IMR-90 (cell line): ENCODE results near the gene AAK1. TPM values are rescaled to one million over a fixed set of nuclear protein-coding genes. Genes with fewer than 3 reads are reported as not detected.

Experiments
- ATAC-seq: fragments of 200-7000 bp; cut with Tn5 transposase; 2 replicates; pipeline ENCODE4 v1.9.1; 2020; ENCODE audit warnings: low read depth, mild to moderate bottlenecking, moderate library complexity
- BruUV-seq: library from RNA; stranded (reverse); fragments of 400-500 nt; replicated peaks from 2 replicates; lab custom pipeline; 2021; lab: Mats Ljungman, UMichigan
- CTCF ChIA-PET: fragments of 300-600 bp; formaldehyde crosslinking; extraction: SDS; loops from one replicate; lab custom pipeline; 2021; ENCODE audit warnings: antibody characterized with exemption; lab: Yijun Ruan, JAX
- POLR2A ChIA-PET: fragments of 300-600 bp; sonication (Branson Sonifier 250); formaldehyde crosslinking; loops from one replicate; lab custom pipeline; 2022; ENCODE audit warnings: antibody characterized with exemption; ENCODE audit not compliant: unreplicated experiment; lab: Charles Lee
- DNase-seq: peaks from one replicate; pipeline ENCODE4 v3.0.0; 2013
- H2AFZ ChIP-seq: replicated peaks from 2 replicates; pipeline ENCODE3; 2013; ENCODE audit warnings: low read length, mild to moderate bottlenecking; ENCODE audit not compliant: poor library complexity
- H2AK5ac ChIP-seq: 2 replicates; pipeline ENCODE4 v1.6.1; 2013; ENCODE audit warnings: low read depth, low read length, inconsistent platforms
- H2AK9ac ChIP-seq: replicated peaks from 2 replicates; pipeline ENCODE3; 2013; ENCODE audit warnings: mild to moderate bottlenecking, low read depth, low read length, moderate library complexity; ENCODE audit not compliant: poor library complexity
- H2BK120ac ChIP-seq: 2 replicates; pipeline ENCODE4 v1.6.1; 2013; ENCODE audit warnings: low read depth, low read length, inconsistent platforms
- H2BK15ac ChIP-seq: 3 replicates; pipeline ENCODE4 v1.6.1; 2013; ENCODE audit warnings: low read depth, low read length, inconsistent platforms
- H2BK20ac ChIP-seq: 2 replicates; pipeline ENCODE4 v1.6.1; 2013; ENCODE audit warnings: low read depth, mild to moderate bottlenecking, inconsistent platforms, low read length, moderate library complexity
- H2BK5ac ChIP-seq: 2 replicates; pipeline ENCODE4 v1.6.1; 2013; ENCODE audit warnings: mild to moderate bottlenecking, low read depth, low read length, inconsistent platforms; ENCODE audit not compliant: poor library complexity, severe bottlenecking
- H3K14ac ChIP-seq: replicated peaks from 2 replicates; pipeline ENCODE4 v1.6.1; 2013; ENCODE audit warnings: low read depth, low read length, inconsistent platforms
- H3K18ac ChIP-seq: 2 replicates; pipeline ENCODE4 v1.6.1; 2013; ENCODE audit warnings: low read depth, low read length, control low read depth
- H3K23ac ChIP-seq: 2 replicates; pipeline ENCODE4 v1.6.1; 2013; ENCODE audit warnings: low read depth, low read length, inconsistent platforms
- H3K27ac ChIP-seq: 2 replicates; pipeline ENCODE4 v1.5.1; 2013; ENCODE audit warnings: mild to moderate bottlenecking, control low read depth, low read length; ENCODE audit not compliant: insufficient read depth
- H3K27me3 ChIP-seq: 2 replicates; pipeline ENCODE4 v1.6.1; 2013; ENCODE audit warnings: low read length; ENCODE audit not compliant: control insufficient read depth, insufficient read depth
- H3K36me3 ChIP-seq: 2 replicates; pipeline ENCODE4 v1.6.1; 2013; ENCODE audit warnings: low read length, mixed read lengths; ENCODE audit not compliant: control insufficient read depth, insufficient read depth
- H3K4ac ChIP-seq: 2 replicates; pipeline ENCODE4 v1.6.1; 2013; ENCODE audit warnings: low read depth, low read length, inconsistent platforms
- H3K4me1 ChIP-seq: 2 replicates; pipeline ENCODE4 v1.6.1; 2013; ENCODE audit warnings: low read length, mixed read lengths; ENCODE audit not compliant: control insufficient read depth, insufficient read depth
- H3K4me2 ChIP-seq: 2 replicates; pipeline ENCODE4 v1.6.1; 2013; ENCODE audit warnings: low read depth, mild to moderate bottlenecking, control low read depth, low read length, moderate library complexity
- H3K4me3 ChIP-seq: 2 replicates; pipeline ENCODE4 v1.5.1; 2013; ENCODE audit warnings: low read depth, mild to moderate bottlenecking, control low read depth, low read length, moderate library complexity; ENCODE audit not compliant: insufficient read depth
- H3K56ac ChIP-seq: 2 replicates; pipeline ENCODE4 v1.6.1; 2013; ENCODE audit warnings: low read length, inconsistent platforms; ENCODE audit not compliant: insufficient read depth; ENCODE audit errors: extremely low read depth
- H3K79me1 ChIP-seq, 2 experiments: 2 replicates each; pipeline ENCODE4 v1.6.1; 2013; ENCODE audit warnings: low read length in 2 of 2, inconsistent platforms in 1 of 2, low read depth in 1 of 2
- H3K9ac ChIP-seq: 2 replicates; pipeline ENCODE4 v1.6.1; 2013; ENCODE audit warnings: low read depth, low read length, control low read depth
- H3K9me1 ChIP-seq: 2 replicates; pipeline ENCODE4 v1.6.1; 2013; ENCODE audit warnings: low read length, inconsistent platforms; ENCODE audit not compliant: insufficient read depth
- H3K9me3 ChIP-seq: 2 replicates; pipeline ENCODE4 v1.6.1; 2013; ENCODE audit warnings: low read length; ENCODE audit not compliant: control insufficient read depth, insufficient read depth
- H4K20me1 ChIP-seq: 2 replicates; pipeline ENCODE4 v1.6.1; 2013; ENCODE audit warnings: low read length, inconsistent platforms; ENCODE audit not compliant: insufficient read depth
- H4K5ac ChIP-seq: 2 replicates; pipeline ENCODE4 v1.6.1; 2013; ENCODE audit warnings: mild to moderate bottlenecking, low read depth, low read length, control low read depth
- H4K8ac ChIP-seq, 2 experiments: 2 replicates each; pipeline ENCODE4 v1.6.1; 2013; ENCODE audit warnings: low read depth in 2 of 2, low read length in 2 of 2, control low read depth in 1 of 2, inconsistent platforms in 1 of 2
- H4K91ac ChIP-seq: 2 replicates; pipeline ENCODE4 v1.6.1; 2013; ENCODE audit warnings: low read depth, low read length, inconsistent platforms; ENCODE audit not compliant: insufficient read depth
- MAFK ChIP-seq: IDR thresholded peaks from 2 replicates; pipeline ENCODE4 v1.6.1; 2012; ENCODE audit warnings: low read depth, low read length, improper control_type of control experiment
- RCOR1 ChIP-seq: IDR thresholded peaks from 2 replicates; pipeline ENCODE4 v1.6.1; 2012; ENCODE audit warnings: mild to moderate bottlenecking, low read length, improper control_type of control experiment; ENCODE audit not compliant: insufficient replicate concordance
- WGBS, 2 experiments: methylation state at CpG; one replicate each; pipeline versions ENCODE4 v1.1.5 to v1.1.7; 2013; ENCODE audit warnings: missing lambda C conversion rate in 2 of 2; ENCODE audit not compliant: insufficient read length in 1 of 2; ENCODE audit errors: extremely low coverage in 2 of 2; 5-methylcytosine and 5-hydroxymethylcytosine counted together
- dilution Hi-C: fragments of 300-500 bp; cut with HindIII; formaldehyde crosslinking; loops from one replicate; pipeline ENCODE4 v1.14.3; 2018; ENCODE audit warnings: low sequenced_read_pairs; ENCODE audit not compliant: unreplicated experiment
- in situ Hi-C: fragments of 300-500 bp; cut with MboI; formaldehyde crosslinking; loops from 3 replicates; pipeline ENCODE4 v1.14.3; 2019; ENCODE audit warnings: low sequenced_read_pairs, inconsistent platforms, mixed read lengths
- intact Hi-C: fragments of 100-400 bp; cut with micrococcal nuclease; formaldehyde crosslinking; loops from 2 replicates; pipeline ENCODE4 v1.10.0; 2022
- polyA plus RNA-seq, 3 experiments: library from polyadenylated mRNA; depleted of rRNA; stranded (reverse); fragments of >200 nt; gene quantifications; 2 replicates each; pipeline ENCODE4 v1.2.3, GENCODE V29; 2012; ENCODE audit warnings: low replicate concordance in 1 of 3
- total RNA-seq: library from RNA; depleted of rRNA; stranded (reverse); fragments of >200 nt; gene quantifications from 2 replicates; pipeline ENCODE4 v1.2.3, GENCODE V29; 2012

Gene AAK1
- total and polyA plus RNA-seq, 2 of the 4 experiments (the other 2 are of a cell fraction), result 21.9 to 26.5 TPM

DNA sequence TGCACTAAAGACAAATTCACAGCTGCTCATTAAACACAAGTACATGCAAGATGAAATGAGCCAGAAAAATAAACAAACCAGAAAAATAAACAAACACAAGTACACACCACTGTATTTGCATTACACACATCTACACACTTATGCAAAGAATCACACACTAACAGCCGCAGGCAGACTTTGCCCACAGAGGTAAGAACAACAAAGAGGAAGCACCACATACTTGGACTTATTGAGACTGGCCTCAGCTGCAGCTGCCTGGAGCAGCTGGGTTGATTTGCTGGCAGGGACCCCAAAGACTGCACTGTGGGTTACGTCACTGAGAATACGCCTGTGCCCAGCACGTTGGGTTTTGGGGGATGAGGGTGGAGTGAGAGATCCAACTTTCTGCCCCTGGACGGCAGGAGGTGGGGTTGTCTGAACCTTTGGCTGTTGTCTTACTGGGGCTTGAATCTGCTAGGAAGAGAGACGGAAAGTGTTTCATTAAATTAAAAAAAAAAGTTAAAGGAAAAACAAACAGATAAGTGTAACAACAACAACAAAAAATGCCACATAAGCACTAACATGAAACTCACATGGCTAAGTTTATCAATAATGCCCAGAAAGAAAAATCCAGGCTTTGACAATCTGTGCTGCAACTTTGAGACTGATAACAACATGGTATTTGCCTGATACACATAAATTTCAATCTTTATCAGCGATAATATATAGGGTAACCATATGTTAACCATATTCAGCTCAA lies 134.4 kb downstream of the AAK1 start:
- H2BK20ac ChIP-seq, result no peak overlapping the region
- H3K14ac ChIP-seq, result no peak overlapping the region
- H3K23ac ChIP-seq, result no peak overlapping the region
- ATAC-seq (no peak; the same call in 1 of the 2 replicates), DNase-seq (peak; percentile 32)
- in situ Hi-C loops, result no loop called here
- no peak overlapping the region for H3K9ac ChIP-seq
- no TSS peak for BruUV-seq
- 0 out of 2 replicates have a peak, but pooled peaks cover 5% of the 10 kb centered on the region for H3K9me1 ChIP-seq
- H3K9me3 ChIP-seq, result no peaks in the 10 kb centered on the region
- H2BK15ac ChIP-seq, result no peak overlapping the region
- no peak overlapping the region for H2BK5ac ChIP-seq
- H2BK120ac ChIP-seq, result no peak overlapping the region
- H3K36me3 ChIP-seq, result peaks cover 43% of the 10 kb centered on the region
- 0 out of 2 replicates have a peak overlapping the region, but pooled peaks have one; percentile 16 for H2AK5ac ChIP-seq
- no peak overlapping the region for H4K91ac ChIP-seq
- POLR2A ChIA-PET, result no interaction called here
- H3K56ac ChIP-seq, result no peak overlapping the region
- H3K4me2 ChIP-seq, result no peak overlapping the region
- intact Hi-C loops, result no loop called here
- CTCF ChIA-PET, result interaction anchor here (0.7 kb wide), 1 partner anchor 17 kb away, joined by 3 read pairs; no protein-coding TSS in a partner anchor
- TF ChIP-seq MAFK, result peak; percentile 48
- no peak for TF ChIP-seq RCOR1
- no peak overlapping the region for H3K27ac ChIP-seq
- H3K4me3 ChIP-seq, result no peak overlapping the region
- H3K79me1 ChIP-seq, result peaks cover 17 to 52% of the 10 kb centered on the region in 2 experiments
- no peak overlapping the region for H4K5ac ChIP-seq
- no peaks in the 10 kb centered on the region for H3K27me3 ChIP-seq
- dilution Hi-C loops, result no loop called here
- H3K18ac ChIP-seq, result no peak overlapping the region
- H2AK9ac ChIP-seq, result no peak overlapping the region
- H3K4me1 ChIP-seq, result peaks cover 8% of the 10 kb centered on the region
- no peak overlapping the region for H2AFZ ChIP-seq
- H4K20me1 ChIP-seq, result peaks cover 4% of the 10 kb centered on the region; the same call in 1 of the 2 replicates
- H3K4ac ChIP-seq, result no peak overlapping the region
- no peak overlapping the region for H4K8ac ChIP-seq
- 47% methylated on average over 3 of the region's 7 CpGs; no CpG with 5 or more reads in 1 of the 2 experiments for WGBS, 2 experiments
